T47D (cell line): ENCODE measurements around the gene ARCN1.

ENCODE experiments used
- DNase-seq, 2 experiments: peaks; one replicate each; pipeline versions ENCODE4 v3.0.0 to v3.0.0-alpha.2; 2011 to 2012; ENCODE audit warnings: low read depth in 1 of 2, low spot score in 1 of 2
- JUND ChIP-seq: IDR thresholded peaks from 2 replicates; pipeline ENCODE4 v1.6.1; 2012; ENCODE audit warnings: low read depth
- in situ Hi-C: cut with HindIII; loops from 2 replicates; pipeline ENCODE4 v1.10.0; 2016; ENCODE audit warnings: low sequenced_read_pairs, low pct_unique_long_range_greater_than_20kb

The ARCN1 gene

GRCh38 chr11:118634431-118635236 is 62.4 kb downstream of the ARCN1 start:
- in situ Hi-C loops: no loop called here
- no peak for TF ChIP-seq JUND
- DNase-seq: peak; percentile 70 to 75

GRCh38 chr11:118635237-118635591 is 63.0 kb downstream of the ARCN1 start:
- in situ Hi-C loops: no loop called here
- TF ChIP-seq JUND: no peak

GRCh38 chr11:118635642-118636041 is 63.4 kb downstream of the ARCN1 start:
- no peak for TF ChIP-seq JUND
- in situ Hi-C loops: no loop called here
- no peak for DNase-seq

More at GRCh38 chr11:118635237-118635591, 63.0 kb downstream of the ARCN1 start:
- no peak for DNase-seq

GRCh38 chr11:118636569-118637290 is 64.5 kb downstream of the ARCN1 start:
- no peak for DNase-seq
- in situ Hi-C loops: no loop called here
- TF ChIP-seq JUND: no peak

- DNase-seq: no peak
- TF ChIP-seq JUND: no peak
- in situ Hi-C loops: no loop called here
Observed at GRCh38 chr11:118638726-118639125, 66.5 kb downstream of the ARCN1 start.

- in situ Hi-C loops: no loop called here
- no peak for TF ChIP-seq JUND
- no peak for DNase-seq
Observed at GRCh38 chr11:118639899-118640298, 67.7 kb downstream of the ARCN1 start.

- in situ Hi-C loops: no loop called here
- peak in 1 of 2 experiments; percentile 73 for DNase-seq
Observed at GRCh38 chr11:118640332-118641154, 68.3 kb downstream of the ARCN1 start.

GRCh38 chr11:118641397-118642019 is 69.3 kb downstream of the ARCN1 start:
- no peak for TF ChIP-seq JUND
- DNase-seq: peak in 1 of 2 experiments; percentile 66
- in situ Hi-C loops: no loop called here

More at GRCh38 chr11:118640332-118641154, 68.3 kb downstream of the ARCN1 start:
- TF ChIP-seq JUND: no peak

GRCh38 chr11:118643142-118643994 is 71.2 kb downstream of the ARCN1 start:
- DNase-seq: no peak
- TF ChIP-seq JUND: no peak
- in situ Hi-C loops: no loop called here

GRCh38 chr11:118643995-118644345 is 71.8 kb downstream of the ARCN1 start:
- in situ Hi-C loops: no loop called here
- DNase-seq: no peak
- no peak for TF ChIP-seq JUND

- no peak for DNase-seq
- in situ Hi-C loops: no loop called here
- no peak for TF ChIP-seq JUND
Observed at GRCh38 chr11:118644496-118644895, 72.3 kb downstream of the ARCN1 start.
